Psoas muscle (tissue), 8 donors: ENCODE results near the gene RFX8. TPM values are rescaled to one million over a fixed set of nuclear protein-coding genes. Genes with fewer than 3 reads are reported as not detected.

ENCODE experiments used
- ATAC-seq, 4 donors: fragments of 200-7000 bp; cut with Tn5 transposase; one replicate each; pipeline ENCODE4 v1.9.1; 2020; ENCODE audit warnings: moderate library complexity in 3 of 4, mild to moderate bottlenecking in 2 of 4
- DNase-seq, 2 donors: peaks; one replicate each; pipeline ENCODE4 v3.0.0-alpha.2; 2020
- H3K27ac ChIP-seq: fragments of 200-600 bp; one replicate; pipeline ENCODE4 v1.8.0; 2022
- H3K27me3 ChIP-seq, 3 donors: fragments of 200-600 bp in 1 of 3; one replicate each; pipeline versions ENCODE4 v1.6.1 to v1.8.0; 2013 to 2022; ENCODE audit warnings: low read length in 2 of 3, mild to moderate bottlenecking in 2 of 3, moderate library complexity in 1 of 3; ENCODE audit not compliant: insufficient read depth in 3 of 3
- H3K36me3 ChIP-seq, 2 donors: fragments of 200-600 bp in 1 of 2; one replicate each; pipeline versions ENCODE4 v1.6.1 to v1.8.0; 2013 to 2022; ENCODE audit warnings: low read depth in 1 of 2, mild to moderate bottlenecking in 1 of 2, moderate library complexity in 1 of 2; ENCODE audit not compliant: insufficient read depth in 1 of 2
- H3K4me1 ChIP-seq: fragments of 200-600 bp; one replicate; pipeline ENCODE4 v1.8.0; 2022
- H3K4me3 ChIP-seq: fragments of 200-600 bp; one replicate; pipeline ENCODE4 v1.8.0; 2022; ENCODE audit warnings: mild to moderate bottlenecking
- H3K9me3 ChIP-seq: fragments of 200-600 bp; one replicate; pipeline ENCODE4 v1.8.0; 2022
- CTCF ChIP-seq: fragments of 200-600 bp; IDR thresholded peaks from one replicate; pipeline ENCODE4 v1.8.0; 2022; ENCODE audit warnings: antibody characterized with exemption
- WGBS, 3 donors: extraction: QIAGEN DNeasy Blood & Tissue Kit; methylation state at CpG; one replicate each; pipeline versions ENCODE4 v1.1.6 to v1.1.7; 2013; 5-methylcytosine and 5-hydroxymethylcytosine counted together
- intact Hi-C, 2 donors: fragments of 100-400 bp; cut with DNase I; formaldehyde crosslinking; loops; one replicate each; pipeline versions ENCODE4 v1.11.0 to v1.14.2; 2022
- polyA plus RNA-seq, 3 donors: library from polyadenylated mRNA; stranded (reverse); fragments of 200-250 nt; gene quantifications; one replicate each; pipeline ENCODE4 v1.2.3, GENCODE V29; 2013
- total RNA-seq, 4 donors: library from RNA; stranded (reverse); fragmentation: NEBNext Ultra II Directional in 2 of 4; extraction: Animal tissue kit (Norgen Biotek cat#: 25700) in 2 of 4; gene quantifications; one replicate each; pipeline versions ENCODE4 v1.2.1 to v1.2.4, GENCODE V29; 2021 to 2023
- donor health status: healthy with polysubstance abuse.
- donor health status: DM: no; HTN: no; CAD: no; lungs with moderate emphysema.
- donor health status: Bipolar disorder and iron deficiency.
- donor health status: healthy.
- donor health status: DM: yes; HTN: yes; CAD: no.
- donor health status: DM: no; HTN: no; CAD: no.
- donor health status: DM: no; HTN: no; CAD: no.
- donor health status: DM: yes; HTN: yes; CAD: no.

RFX8 gene
- total and polyA plus RNA-seq, 7 donors, result 0.03 to 0.29 (median 0.12) TPM; not detected in 4

DNA sequence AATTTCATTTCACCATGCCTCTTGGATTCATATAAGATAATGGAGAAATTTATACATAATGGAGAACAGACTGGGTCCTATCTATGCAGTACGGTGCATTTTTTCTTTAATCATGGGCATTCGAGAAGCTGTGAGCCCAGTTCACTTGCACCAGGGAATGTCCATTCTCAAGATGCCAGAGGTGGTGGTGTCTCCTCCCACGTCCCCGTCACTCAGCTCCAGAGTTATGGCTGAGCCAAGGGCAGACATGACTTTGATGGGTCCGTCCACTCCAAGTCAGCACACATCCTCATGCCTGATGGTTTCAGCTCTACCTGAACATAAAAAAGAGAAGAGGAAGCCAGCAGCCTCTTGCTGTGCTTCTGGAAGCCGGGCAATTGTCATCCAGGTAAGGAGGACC is 45.5 kb downstream of the RFX8 start:
- intact Hi-C loops, result loop anchor here in 1 of 2 donors (5.0 kb wide), 1 partner anchor 93 kb away; no protein-coding TSS in a partner anchor
- TF ChIP-seq CTCF, result no peak
- Histone ChIP-seq H3K9me3 (no peaks in the 10 kb centered on the region), H3K4me1 (peaks cover 15% of the 10 kb centered on the region), H3K4me3 (no peak overlapping the region), H3K36me3 (no peaks in the 10 kb centered on the region), H3K27ac (peak overlapping the region; percentile 80), H3K27me3 (no peaks in the 10 kb centered on the region)
- no peak for ATAC-seq
- WGBS, 3 donors, result 70 to 89% (median 83%) methylated on average over 6 of the region's 6 CpGs
- DNase-seq, result no peak

DNA sequence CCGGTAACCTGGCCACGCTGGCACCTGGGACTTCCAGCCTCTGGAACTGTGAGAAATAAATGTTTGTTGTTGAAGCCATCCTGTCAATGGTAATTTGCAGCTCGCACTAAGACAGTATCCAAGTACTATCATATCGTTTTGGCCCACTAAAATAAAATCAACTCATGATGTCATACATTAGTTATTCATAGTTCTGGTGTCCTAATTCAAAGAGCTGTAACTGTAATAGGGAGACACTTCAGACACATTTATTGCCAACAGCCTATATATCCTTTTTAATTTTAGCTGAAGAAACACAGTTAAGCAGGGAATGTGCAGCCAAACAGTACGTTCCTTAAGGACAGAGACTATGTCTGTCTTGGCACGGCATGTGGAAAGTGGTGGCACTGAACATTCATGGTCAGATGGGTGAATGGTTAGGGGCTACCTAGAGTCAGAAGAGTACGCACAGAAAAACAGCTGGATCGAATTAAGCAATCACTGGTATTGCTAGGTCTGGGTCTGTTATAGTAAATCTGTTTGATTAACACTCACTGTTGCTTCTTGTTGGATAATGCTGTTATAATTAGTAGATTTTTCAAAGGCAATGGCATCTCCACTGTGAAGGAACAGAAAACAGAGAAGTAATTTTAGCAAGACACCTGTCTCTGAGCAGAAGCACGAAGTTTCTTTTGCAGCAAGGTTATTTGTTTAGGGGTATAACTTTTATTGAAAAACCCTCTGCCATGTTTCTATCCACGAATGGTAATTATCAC is 46.3 kb downstream of the RFX8 start:
- 43 to 53% (median 43%) methylated on average over 10 of the region's 10 CpGs for WGBS, 3 donors
- Histone ChIP-seq H3K4me1 (peaks cover 15% of the 10 kb centered on the region), H3K9me3 (no peaks in the 10 kb centered on the region), H3K4me3 (peak overlapping the region; percentile 39), H3K27ac (peak overlapping the region; percentile 80), H3K36me3 (no peaks in the 10 kb centered on the region), H3K27me3 (no peaks in the 10 kb centered on the region)
- intact Hi-C loops, result loop anchor here in 1 of 2 donors (5.0 kb wide), 1 partner anchor 94 kb away; no protein-coding TSS in a partner anchor
- ATAC-seq (peak; percentile 35 to 85 (median 65)), DNase-seq (no peak)
- TF ChIP-seq CTCF, result no peak

GRCh38 chr2:101427743-101428142 is 47.2 kb downstream of the RFX8 start:
- Histone ChIP-seq H3K4me1 (peaks cover 15% of the 10 kb centered on the region), H3K36me3 (no peaks in the 10 kb centered on the region), H3K27ac (peak overlapping the region; percentile 80), H3K9me3 (no peaks in the 10 kb centered on the region), H3K27me3 (no peaks in the 10 kb centered on the region), H3K4me3 (no peak overlapping the region)
- DNase-seq, result no peak
- no peak for ATAC-seq
- WGBS, 3 donors, result 86 to 92% (median 90%) methylated on average over 13 of the region's 13 CpGs
- no peak for TF ChIP-seq CTCF
- intact Hi-C loops, result loop anchor here in 1 of 2 donors (5.0 kb wide), 1 partner anchor 95 kb away; no protein-coding TSS in a partner anchor

DNA sequence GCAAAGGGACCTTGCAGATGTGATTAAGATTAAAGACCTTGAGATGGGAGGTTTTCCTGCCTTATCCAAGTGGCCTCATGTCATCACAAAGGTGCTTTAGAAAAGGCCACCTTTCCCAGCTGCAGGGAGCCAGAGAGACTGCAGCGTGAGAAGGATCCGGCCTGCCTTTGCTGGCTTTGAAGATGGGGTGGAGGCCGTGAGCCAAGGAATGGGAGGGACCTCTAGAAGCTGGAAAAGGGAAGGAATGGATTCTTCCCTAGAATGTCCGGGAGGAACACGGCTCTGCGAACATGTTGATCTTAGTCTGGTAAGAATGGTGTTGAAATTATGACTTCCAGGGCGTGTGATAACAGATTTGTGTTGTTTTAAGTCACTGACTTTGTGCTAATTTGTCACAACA is 47.7 kb downstream of the RFX8 start:
- H3K9me3 ChIP-seq, result no peaks in the 10 kb centered on the region
- H3K27me3 ChIP-seq, result no peaks in the 10 kb centered on the region
- WGBS, 3 donors, result 85 to 91% (median 89%) methylated on average over 7 of the region's 7 CpGs
- H3K4me1 ChIP-seq, result peaks cover 15% of the 10 kb centered on the region
- intact Hi-C loops, result loop anchor here in 1 of 2 donors (5.0 kb wide), 1 partner anchor 95 kb away; no protein-coding TSS in a partner anchor
- no peak for TF ChIP-seq CTCF
- no peaks in the 10 kb centered on the region for H3K36me3 ChIP-seq
- H3K4me3 ChIP-seq, result no peak overlapping the region
- ATAC-seq (no peak), DNase-seq (no peak)
- no peak overlapping the region for H3K27ac ChIP-seq
